ENCODE results near the gene PLXNA4. TPM values are rescaled to one million over a fixed set of nuclear protein-coding genes. Genes with fewer than 3 reads are reported as not detected.

The PLXNA4 gene
- total RNA-seq, 1 donor from 2014 or later, result 21.7 TPM

GRCh38 chr7:132514430-132514829 is 61.8 kb downstream of the PLXNA4 start:
- H3K27ac Mint-ChIP-seq (ENCODE audit: unreplicated experiment), result no peak overlapping the region
- DNase-seq (ENCODE audit: low read depth, low spot score), result no peak
- H3K4me3 Mint-ChIP-seq, result no peak overlapping the region
- no peaks in the 10 kb centered on the region for H3K9me3 Mint-ChIP-seq
- no peak for TF ChIP-seq CTCF (conservative IDR thresholded peaks at IDR 0.05)
- H3K27me3 Mint-ChIP-seq (ENCODE audit: low read depth), result no peaks in the 10 kb centered on the region
- H3K36me3 Mint-ChIP-seq (ENCODE audit: low read depth), result no peaks in the 10 kb centered on the region
- peaks cover 22% of the 10 kb centered on the region for H3K4me1 Mint-ChIP-seq

DNA sequence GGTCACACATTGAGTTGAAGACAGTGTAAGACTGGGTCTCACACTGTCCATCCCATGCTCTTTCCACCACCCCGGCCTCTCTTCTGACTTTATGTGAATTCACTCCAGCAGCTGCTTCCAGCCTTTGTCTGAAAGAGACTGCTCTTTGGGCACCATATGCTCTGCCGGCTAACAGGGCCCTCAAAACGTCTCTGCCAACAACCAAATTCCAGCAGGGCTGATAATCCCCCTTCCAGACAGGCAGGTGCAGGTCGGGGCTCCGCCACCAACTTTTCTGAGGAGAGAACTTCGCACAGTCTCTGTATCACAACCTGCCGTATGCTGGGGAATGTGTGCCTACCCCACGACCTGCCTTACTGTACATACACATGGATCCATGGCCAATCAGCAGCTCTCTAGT is 64.3 kb downstream of the PLXNA4 start:
- H3K4me1 Mint-ChIP-seq, result peaks cover 18% of the 10 kb centered on the region
- no peaks in the 10 kb centered on the region for H3K27me3 Mint-ChIP-seq (ENCODE audit: low read depth)
- H3K36me3 Mint-ChIP-seq (ENCODE audit: low read depth), result no peaks in the 10 kb centered on the region
- no peak overlapping the region for H3K27ac Mint-ChIP-seq (ENCODE audit: unreplicated experiment)
- H3K4me3 Mint-ChIP-seq, result no peak overlapping the region
- DNase-seq (ENCODE audit: low read depth, low spot score), result no peak
- TF ChIP-seq CTCF (conservative IDR thresholded peaks at IDR 0.05), result no peak
- no peaks in the 10 kb centered on the region for H3K9me3 Mint-ChIP-seq

GRCh38 chr7:132511387-132511786 is 64.9 kb downstream of the PLXNA4 start:
- Mint-ChIP-seq H3K9me3 (no peaks in the 10 kb centered on the region), H3K4me3 (no peak overlapping the region), H3K27ac (ENCODE audit: unreplicated experiment) (no peak overlapping the region), H3K36me3 (ENCODE audit: low read depth) (no peaks in the 10 kb centered on the region), H3K4me1 (peaks cover 18% of the 10 kb centered on the region), H3K27me3 (ENCODE audit: low read depth) (no peaks in the 10 kb centered on the region)
- DNase-seq (ENCODE audit: low read depth, low spot score), result no peak
- TF ChIP-seq CTCF (conservative IDR thresholded peaks at IDR 0.05), result no peak

- Mint-ChIP-seq H3K27ac (ENCODE audit: unreplicated experiment) (peak overlapping the region; percentile 15), H3K4me3 (no peak overlapping the region), H3K4me1 (peaks cover 18% of the 10 kb centered on the region), H3K27me3 (ENCODE audit: low read depth) (no peaks in the 10 kb centered on the region), H3K9me3 (no peaks in the 10 kb centered on the region), H3K36me3 (ENCODE audit: low read depth) (no peaks in the 10 kb centered on the region)
- no peak for DNase-seq (ENCODE audit: low read depth, low spot score)
- no peak for TF ChIP-seq CTCF (conservative IDR thresholded peaks at IDR 0.05)
Observed at GRCh38 chr7:132509643-132510042, 66.6 kb downstream of the PLXNA4 start.

DNA sequence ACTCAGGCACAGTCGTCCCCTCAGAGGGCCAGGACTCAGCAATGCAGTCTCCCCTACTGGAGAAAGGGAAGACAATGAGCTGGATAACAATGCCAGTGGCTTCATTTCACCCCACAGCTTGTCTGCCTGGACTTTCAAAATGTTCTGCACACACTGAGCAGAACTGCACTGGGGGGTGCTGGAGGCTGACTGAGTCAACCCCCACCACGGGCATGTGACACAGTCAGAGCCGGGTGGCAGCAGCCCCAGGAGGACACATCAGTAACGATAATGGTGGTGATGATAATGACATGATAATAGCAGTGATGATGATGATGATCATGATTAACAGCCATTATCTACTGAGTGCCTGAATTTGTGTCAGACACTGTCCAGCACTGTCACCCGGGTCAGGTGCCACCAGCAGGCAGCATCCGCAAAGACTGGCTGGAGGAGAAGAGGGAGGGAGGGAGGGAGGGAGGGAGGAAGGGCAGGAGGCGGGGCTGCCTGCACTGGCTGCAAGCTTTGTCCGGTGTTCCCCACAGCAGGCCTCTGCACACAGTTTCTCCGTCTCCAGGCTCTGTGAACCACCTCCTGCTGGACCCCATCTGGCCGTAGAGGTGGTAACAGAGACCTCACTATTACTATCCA is 67.4 kb downstream of the PLXNA4 start:
- Mint-ChIP-seq H3K27me3 (ENCODE audit: low read depth) (no peaks in the 10 kb centered on the region), H3K9me3 (no peaks in the 10 kb centered on the region), H3K36me3 (ENCODE audit: low read depth) (no peaks in the 10 kb centered on the region), H3K27ac (ENCODE audit: unreplicated experiment) (no peak overlapping the region), H3K4me3 (no peak overlapping the region), H3K4me1 (peaks cover 18% of the 10 kb centered on the region)
- no peak for DNase-seq (ENCODE audit: low read depth, low spot score)
- TF ChIP-seq CTCF (conservative IDR thresholded peaks at IDR 0.05), result no peak
